Umbilical cord (tissue), 2 donors: ENCODE data around the gene FNDC3B. TPM values are rescaled to one million over a fixed set of nuclear protein-coding genes. Genes with fewer than 3 reads are reported as not detected.
A peak's percentile ranks its signal among the peaks of the same experiment; 100 is the strongest.

Experiments used
- DNase-seq: peaks from one replicate; pipeline ENCODE4 v3.0.0-alpha.2; 2015; ENCODE audit warnings: low spot score
- total RNA-seq: library from RNA; depleted of rRNA; stranded (reverse); fragments of >200 nt; gene quantifications from one replicate; pipeline ENCODE4 v1.2.3, GENCODE V29; 2014; ENCODE audit warnings: low replicate concordance; ENCODE audit not compliant: insufficient read depth

The FNDC3B gene
- total RNA-seq, 1 donor from 2014 or later, result 266 TPM

- DNase-seq, result no peak
Measured at GRCh38 chr3:172209333-172210321, 170.2 kb downstream of the FNDC3B start.

- DNase-seq, result peak; percentile 64
Measured at GRCh38 chr3:172210355-172210754, 171.0 kb downstream of the FNDC3B start.

- DNase-seq, result no peak
Measured at GRCh38 chr3:172211123-172211522, 171.7 kb downstream of the FNDC3B start.

- DNase-seq, result peak; percentile 86
Measured at GRCh38 chr3:172213200-172213599, 173.8 kb downstream of the FNDC3B start.

- DNase-seq, result no peak
Measured at GRCh38 chr3:172213904-172214303, 174.5 kb downstream of the FNDC3B start.

GRCh38 chr3:172216267-172216666 lies 176.9 kb downstream of the FNDC3B start:
- no peak for DNase-seq

GRCh38 chr3:172216911-172217310 lies 177.5 kb downstream of the FNDC3B start:
- DNase-seq, result no peak

- no peak for DNase-seq
Measured at GRCh38 chr3:172217877-172218276, 178.5 kb downstream of the FNDC3B start.

GRCh38 chr3:172218350-172219323 lies 179.3 kb downstream of the FNDC3B start:
- DNase-seq, result no peak

- no peak for DNase-seq
Measured at GRCh38 chr3:172219750-172220149, 180.4 kb downstream of the FNDC3B start.

GRCh38 chr3:172221547-172221946 lies 182.2 kb downstream of the FNDC3B start:
- DNase-seq, result no peak

GRCh38 chr3:172222478-172223071 lies 183.2 kb downstream of the FNDC3B start:
- no peak for DNase-seq

GRCh38 chr3:172223870-172224269 lies 184.5 kb downstream of the FNDC3B start:
- no peak for DNase-seq

GRCh38 chr3:172224560-172225214 lies 185.3 kb downstream of the FNDC3B start:
- no peak for DNase-seq

- DNase-seq, result no peak
Measured at GRCh38 chr3:172225215-172225707, 185.9 kb downstream of the FNDC3B start.

GRCh38 chr3:172226831-172227230 lies 187.5 kb downstream of the FNDC3B start:
- DNase-seq, result no peak

GRCh38 chr3:172227340-172228035 lies 188.1 kb downstream of the FNDC3B start:
- DNase-seq, result peak; percentile 58

GRCh38 chr3:172228036-172228415 lies 188.6 kb downstream of the FNDC3B start:
- DNase-seq, result no peak

- no peak for DNase-seq
Measured at GRCh38 chr3:172229462-172229861, 190.1 kb downstream of the FNDC3B start.

GRCh38 chr3:172231318-172231901 lies 192.0 kb downstream of the FNDC3B start:
- no peak for DNase-seq
